ENCODE results near the gene PUM2.

DNA sequence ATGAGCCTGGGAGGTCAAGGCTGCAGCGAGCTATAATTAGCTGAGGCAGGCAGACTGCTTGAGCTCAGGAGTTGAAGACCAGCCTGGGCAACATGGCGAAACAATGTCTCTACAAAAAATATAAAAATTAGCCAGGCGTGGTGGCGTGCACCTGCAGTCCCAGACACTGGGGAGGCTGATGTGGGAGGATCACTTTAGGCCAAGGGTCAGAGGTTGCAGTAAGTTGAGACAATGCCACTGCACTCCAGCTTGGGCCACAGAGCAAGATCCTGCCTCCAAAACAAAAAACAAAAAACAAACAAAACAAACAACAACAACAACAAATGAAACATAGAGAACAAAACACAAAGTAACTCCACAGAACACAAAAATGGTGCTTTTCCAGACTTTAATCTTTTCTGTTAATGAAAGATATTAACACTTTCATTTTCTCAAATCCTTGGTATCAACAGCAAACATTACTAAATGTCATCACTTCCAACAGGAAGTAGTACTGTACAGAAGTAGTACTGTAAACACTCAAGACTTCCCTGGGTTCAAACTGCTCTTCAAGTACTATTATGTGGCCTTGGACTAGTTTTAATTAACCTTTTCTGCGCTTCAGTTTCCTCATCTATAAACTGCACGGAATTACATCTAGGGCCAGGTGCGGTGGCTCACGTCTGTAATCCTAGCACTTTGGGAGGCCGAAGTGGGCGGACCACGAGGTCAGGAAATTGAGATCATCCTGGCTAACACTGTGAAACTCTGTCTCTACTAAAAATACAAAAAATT is 27.9 kb downstream of the PUM2 start:
- TF ChIP-seq, protein P1, sequence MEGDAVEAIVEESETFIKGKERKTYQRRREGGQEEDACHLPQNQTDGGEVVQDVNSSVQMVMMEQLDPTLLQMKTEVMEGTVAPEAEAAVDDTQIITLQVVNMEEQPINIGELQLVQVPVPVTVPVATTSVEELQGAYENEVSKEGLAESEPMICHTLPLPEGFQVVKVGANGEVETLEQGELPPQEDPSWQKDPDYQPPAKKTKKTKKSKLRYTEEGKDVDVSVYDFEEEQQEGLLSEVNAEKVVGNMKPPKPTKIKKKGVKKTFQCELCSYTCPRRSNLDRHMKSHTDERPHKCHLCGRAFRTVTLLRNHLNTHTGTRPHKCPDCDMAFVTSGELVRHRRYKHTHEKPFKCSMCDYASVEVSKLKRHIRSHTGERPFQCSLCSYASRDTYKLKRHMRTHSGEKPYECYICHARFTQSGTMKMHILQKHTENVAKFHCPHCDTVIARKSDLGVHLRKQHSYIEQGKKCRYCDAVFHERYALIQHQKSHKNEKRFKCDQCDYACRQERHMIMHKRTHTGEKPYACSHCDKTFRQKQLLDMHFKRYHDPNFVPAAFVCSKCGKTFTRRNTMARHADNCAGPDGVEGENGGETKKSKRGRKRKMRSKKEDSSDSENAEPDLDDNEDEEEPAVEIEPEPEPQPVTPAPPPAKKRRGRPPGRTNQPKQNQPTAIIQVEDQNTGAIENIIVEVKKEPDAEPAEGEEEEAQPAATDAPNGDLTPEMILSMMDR (IDR thresholded peaks at IDR 0.05; ENCODE audit: low read length): no peak
- no peak for TF ChIP-seq EZH2phosphoT487 (IDR thresholded peaks at IDR 0.05; ENCODE audit: low read length)

Data from MM.1S (cell line).